Pancreas (tissue), 10 donors: ENCODE measurements around the gene C2orf68. TPM values are rescaled to one million over a fixed set of nuclear protein-coding genes. Genes with fewer than 3 reads are reported as not detected.

Source experiments
- ATAC-seq, 4 donors: fragments of 200-7000 bp; cut with Tn5 transposase; one replicate each; pipeline versions ENCODE4 v1.8.0 to v1.9.1; 2020; ENCODE audit warnings: mild to moderate bottlenecking in 4 of 4, moderate library complexity in 4 of 4
- DNase-seq, 6 donors: peaks; one replicate each; pipeline ENCODE4 v3.0.0-alpha.2; 2020
- FAIRE-seq: peaks from 2 replicates; lab custom pipeline; 2012; peaks lifted over from hg19 to GRCh38; lab: Jason Lieb, UNC
- H3K27ac ChIP-seq, 4 donors: fragments of 200-600 bp; sonication (generic); 1 replicate in 3 of 4; 2 replicates in 1 of 4; pipeline versions ENCODE4 v1.5.0 to v1.8.0; 2020
- H3K27me3 ChIP-seq, 4 donors: fragments of 200-600 bp; one replicate each; pipeline ENCODE4 v1.8.0; 2021
- H3K36me3 ChIP-seq, 3 donors: fragments of 200-600 bp; sonication (generic) in 1 of 3; one replicate each; pipeline versions ENCODE4 v1.5.0 to v1.8.0; 2020 to 2021
- H3K4me1 ChIP-seq, 3 donors: fragments of 200-600 bp; one replicate each; pipeline ENCODE4 v1.8.0; 2021
- H3K4me3 ChIP-seq, 4 donors: fragments of 200-600 bp; sonication (generic) in 2 of 4; one replicate each; pipeline versions ENCODE4 v1.5.0 to v1.8.0; 2020 to 2021
- H3K9me3 ChIP-seq, 4 donors: fragments of 200-600 bp; one replicate each; pipeline ENCODE4 v1.8.0; 2021
- CTCF ChIP-seq, 4 donors: fragments of 200-600 bp; sonication (generic) in 3 of 4; IDR thresholded peaks; one replicate each; pipeline versions ENCODE4 v1.5.0 to v1.8.0; 2021; ENCODE audit warnings: antibody characterized with exemption in 4 of 4
- WGBS, 2 donors: extraction: QIAGEN DNeasy Blood & Tissue Kit; methylation state at CpG; one replicate each; pipeline ENCODE4 v1.1.7; 2013; 5-methylcytosine and 5-hydroxymethylcytosine counted together
- intact Hi-C, 3 donors: fragments of 100-400 bp; cut with DNase I; formaldehyde crosslinking; loops; one replicate each; pipeline versions ENCODE4 v1.11.1 to v1.14.2; 2022
- polyA plus RNA-seq, 2 donors: library from polyadenylated mRNA; stranded (reverse); fragments of 200-250 nt; gene quantifications; one replicate each; pipeline ENCODE4 v1.2.3, GENCODE V29; 2013
- total RNA-seq, 6 donors: library from RNA; stranded (reverse); fragmentation: NEBNext Ultra II Directional in 4 of 6; extraction: Animal tissue kit (Norgen Biotek cat#: 25700) in 4 of 6; gene quantifications; one replicate each; pipeline versions ENCODE4 v1.2.1 to v1.2.4, GENCODE V29; 2021 to 2023
- donor health status: healthy with polysubstance abuse.
- donor health status: DM: no; HTN: no; CAD: no; lungs with moderate emphysema.
- donor health status: DM: no; HTN: no; CAD: no.
- donor health status: control.
- donor health status: control.
- donor health status: Bipolar disorder and iron deficiency.
- donor health status: DM: yes; HTN: yes; CAD: no.
- donor health status: DM: no; HTN: no; CAD: no.
- donor health status: DM: no; HTN: no; CAD: no.
- donor health status: DM: yes; HTN: yes; CAD: no.

The C2orf68 gene
- total and polyA plus RNA-seq, 8 donors, result 12.3 to 33.1 (median 15.8) TPM

GRCh38 chr2:85582492-85582891 is 29.4 kb downstream of the C2orf68 start:
- intact Hi-C loops, result no loop called here
- FAIRE-seq (no peak), ATAC-seq (no peak), DNase-seq (no peak)
- TF ChIP-seq CTCF (IDR thresholded peaks at IDR 0.05), result no peak
- Histone ChIP-seq H3K4me1 (peaks cover 20 to 39% (median 28%) of the 10 kb centered on the region in 3 donors), H3K4me3 (no peak overlapping the region), H3K27me3 (no peaks in the 10 kb centered on the region), H3K9me3 (no peaks in the 10 kb centered on the region), H3K27ac (no peak overlapping the region), H3K36me3 (peaks cover 0 to 4% (median 0%) of the 10 kb centered on the region in 3 donors)
- WGBS, 2 donors, result 71 to 81% methylated on average over 1 of the region's 1 CpG

GRCh38 chr2:85580206-85580605 is 31.7 kb downstream of the C2orf68 start:
- intact Hi-C loops, result no loop called here
- H3K4me1 ChIP-seq, result peaks cover 17 to 27% (median 20%) of the 10 kb centered on the region in 3 donors
- no peaks in the 10 kb centered on the region for H3K27me3 ChIP-seq
- no peak for TF ChIP-seq CTCF (IDR thresholded peaks at IDR 0.05)
- no peak overlapping the region for H3K4me3 ChIP-seq
- FAIRE-seq, result no peak
- no peak for DNase-seq
- no peak for ATAC-seq
- no peaks in the 10 kb centered on the region for H3K9me3 ChIP-seq
- H3K27ac ChIP-seq, result peak overlapping the region in 1 of 4 donors; percentile 91
- H3K36me3 ChIP-seq, result peaks cover 0 to 4% (median 0%) of the 10 kb centered on the region in 3 donors
- WGBS, 2 donors, result 87 to 89% methylated on average over 3 of the region's 3 CpGs

- DNase-seq (no peak), FAIRE-seq (no peak), ATAC-seq (peak in 2 of 4 donors; percentile 4 to 8)
- Histone ChIP-seq H3K36me3 (peaks cover 0 to 4% (median 0%) of the 10 kb centered on the region in 3 donors), H3K9me3 (no peaks in the 10 kb centered on the region), H3K4me1 (peaks cover 11 to 19% (median 14%) of the 10 kb centered on the region in 3 donors), H3K4me3 (peak overlapping the region in 2 of 4 donors; percentile 60 to 70), H3K27me3 (no peaks in the 10 kb centered on the region), H3K27ac (peak overlapping the region; percentile 75 to 91 (median 83))
- 32 to 40% methylated on average over 6 of the region's 6 CpGs for WGBS, 2 donors
- intact Hi-C loops, result no loop called here
- TF ChIP-seq CTCF (IDR thresholded peaks at IDR 0.05), result no peak
Measured at GRCh38 chr2:85579266-85579935, 32.5 kb downstream of the C2orf68 start.

GRCh38 chr2:85578243-85579180 is 33.4 kb downstream of the C2orf68 start:
- Histone ChIP-seq H3K9me3 (no peaks in the 10 kb centered on the region), H3K4me3 (peak overlapping the region; percentile 32 to 70 (median 50)), H3K27ac (peak overlapping the region; percentile 75 to 91 (median 83)), H3K4me1 (peaks cover 9 to 18% (median 11%) of the 10 kb centered on the region in 3 donors), H3K27me3 (no peaks in the 10 kb centered on the region), H3K36me3 (peaks cover 0 to 4% (median 0%) of the 10 kb centered on the region in 3 donors)
- no peak for TF ChIP-seq CTCF (IDR thresholded peaks at IDR 0.05)
- intact Hi-C loops, result no loop called here
- FAIRE-seq (no peak), DNase-seq (peak in 4 of 6 donors; percentile 51 to 72 (median 66)), ATAC-seq (peak; percentile 57 to 75 (median 71))
- WGBS, 2 donors, result 18 to 19% methylated on average over 19 of the region's 19 CpGs
